Neural progenitor cell (in vitro differentiated cells): ENCODE results near the gene WDR1.

ENCODE experiments used
- EZH2 ChIP-seq: fragments of 200-600 bp; sonication (generic); IDR thresholded peaks from 2 replicates; pipeline ENCODE4 v1.6.1; 2017; ENCODE audit warnings: antibody characterized with exemption, mild to moderate bottlenecking, moderate library complexity
- EZH2phosphoT487 ChIP-seq: fragments of 200-600 bp; sonication (generic); IDR thresholded peaks from 2 replicates; pipeline ENCODE4 v1.6.1; 2017; ENCODE audit warnings: antibody characterized with exemption
- TF ChIP-seq, protein P1 (sequence below): fragments of 200-600 bp; sonication (generic); IDR thresholded peaks from 2 replicates; pipeline ENCODE4 v1.5.1; 2017; ENCODE audit warnings: antibody characterized with exemption, mild to moderate bottlenecking

DNA sequence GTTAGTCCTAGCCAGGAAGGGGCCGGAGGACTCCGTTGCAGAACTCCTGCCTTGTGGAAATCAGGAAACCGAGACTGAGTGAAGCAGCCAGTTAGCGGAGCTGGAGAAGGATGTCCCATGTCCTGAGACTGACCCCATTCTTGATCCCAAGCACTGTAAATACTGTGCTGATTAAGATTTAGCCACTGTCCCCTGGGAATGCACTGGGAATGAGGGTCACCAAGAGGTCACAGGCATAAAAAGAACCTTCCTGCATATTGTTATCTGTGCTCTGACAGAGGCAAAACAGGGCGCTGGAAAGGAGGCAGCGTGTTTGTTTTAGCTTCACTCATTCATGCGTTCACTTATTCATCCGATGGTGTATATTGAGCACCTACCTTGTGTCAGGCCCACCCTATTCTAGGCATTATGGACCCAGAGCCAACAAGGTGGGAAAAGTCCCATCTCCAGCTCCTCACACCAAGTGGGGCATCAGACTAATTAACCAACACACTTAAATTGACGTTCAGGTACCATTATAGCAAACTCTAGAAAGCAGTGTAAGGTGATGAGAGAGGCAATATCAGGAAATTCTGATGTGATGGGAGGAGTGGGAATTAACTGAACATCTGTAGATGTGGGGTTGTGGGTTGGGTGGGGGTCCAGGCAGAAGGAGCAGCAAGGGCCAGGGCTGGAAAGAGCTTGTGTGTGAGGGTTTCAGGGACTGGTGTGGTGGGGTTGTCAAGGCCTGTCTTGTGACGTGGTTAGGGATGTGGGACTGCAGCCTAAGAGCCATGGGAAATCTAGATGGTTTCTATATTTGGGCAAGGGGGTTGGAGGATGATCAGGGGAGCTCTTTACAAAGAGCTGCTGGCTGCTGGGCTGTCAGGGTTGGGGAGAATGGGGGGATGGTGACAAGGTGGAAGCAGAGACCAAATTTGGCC lies 84.7 kb downstream of the WDR1 start:
- TF ChIP-seq, protein P1, sequence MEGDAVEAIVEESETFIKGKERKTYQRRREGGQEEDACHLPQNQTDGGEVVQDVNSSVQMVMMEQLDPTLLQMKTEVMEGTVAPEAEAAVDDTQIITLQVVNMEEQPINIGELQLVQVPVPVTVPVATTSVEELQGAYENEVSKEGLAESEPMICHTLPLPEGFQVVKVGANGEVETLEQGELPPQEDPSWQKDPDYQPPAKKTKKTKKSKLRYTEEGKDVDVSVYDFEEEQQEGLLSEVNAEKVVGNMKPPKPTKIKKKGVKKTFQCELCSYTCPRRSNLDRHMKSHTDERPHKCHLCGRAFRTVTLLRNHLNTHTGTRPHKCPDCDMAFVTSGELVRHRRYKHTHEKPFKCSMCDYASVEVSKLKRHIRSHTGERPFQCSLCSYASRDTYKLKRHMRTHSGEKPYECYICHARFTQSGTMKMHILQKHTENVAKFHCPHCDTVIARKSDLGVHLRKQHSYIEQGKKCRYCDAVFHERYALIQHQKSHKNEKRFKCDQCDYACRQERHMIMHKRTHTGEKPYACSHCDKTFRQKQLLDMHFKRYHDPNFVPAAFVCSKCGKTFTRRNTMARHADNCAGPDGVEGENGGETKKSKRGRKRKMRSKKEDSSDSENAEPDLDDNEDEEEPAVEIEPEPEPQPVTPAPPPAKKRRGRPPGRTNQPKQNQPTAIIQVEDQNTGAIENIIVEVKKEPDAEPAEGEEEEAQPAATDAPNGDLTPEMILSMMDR, result no peak
- no peak for TF ChIP-seq EZH2
- no peak for TF ChIP-seq EZH2phosphoT487
